ENCODE results near the gene BMP5. TPM values are rescaled to one million over a fixed set of nuclear protein-coding genes. Genes with fewer than 3 reads are reported as not detected.

The BMP5 gene
- total RNA-seq, 1 donor from 2014 or later = 0.83 TPM

DNA sequence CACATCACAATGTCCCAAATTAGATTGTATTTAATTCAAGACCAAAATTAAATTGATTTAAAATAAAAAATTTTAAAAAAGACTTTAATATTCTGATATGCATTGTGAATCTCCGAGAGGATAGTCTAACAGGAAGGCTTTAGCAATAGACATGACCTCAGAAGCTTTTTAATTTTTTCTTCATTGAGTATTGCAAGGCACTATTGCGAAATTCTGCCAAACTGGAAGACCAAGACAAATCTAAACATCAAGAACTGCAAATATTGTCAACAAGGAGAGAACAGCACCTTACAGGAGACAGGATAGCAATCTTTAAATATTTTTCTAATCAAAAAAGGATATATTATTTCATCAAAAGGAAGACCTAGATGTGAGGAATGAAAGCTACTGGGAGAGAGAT, 56.9 kb downstream of the BMP5 start:
- DNase-seq (ENCODE audit: low spot score) (no peak), ATAC-seq (no peak)

GRCh38 chr6:55812509-55812908, 62.9 kb downstream of the BMP5 start:
- ATAC-seq = no peak
- no peak for DNase-seq (ENCODE audit: low spot score)

- no peak for DNase-seq (ENCODE audit: low spot score)
- no peak for ATAC-seq
These were observed 64.3 kb downstream of the BMP5 start for GRCh38 chr6:55811074-55811473.

DNA sequence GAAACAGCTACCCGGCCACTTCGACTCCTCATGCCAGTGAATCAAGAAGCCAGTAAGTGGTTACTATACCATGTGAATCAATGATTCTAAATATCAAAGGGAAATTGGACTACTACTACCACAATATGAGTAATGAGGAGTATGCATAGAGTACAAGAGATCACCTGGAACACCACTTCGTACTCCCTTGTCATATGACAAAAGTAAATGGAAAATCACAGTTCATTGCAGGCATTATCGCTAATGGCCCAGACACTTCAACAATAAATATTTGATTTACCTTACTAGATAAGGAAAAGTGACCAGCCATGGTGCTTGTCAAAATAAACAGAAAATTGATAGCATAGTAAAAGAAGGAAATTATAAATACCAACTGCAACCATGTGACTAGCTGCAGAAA, 73.1 kb downstream of the BMP5 start:
- no peak for DNase-seq (ENCODE audit: low spot score)
- no peak for ATAC-seq

DNA sequence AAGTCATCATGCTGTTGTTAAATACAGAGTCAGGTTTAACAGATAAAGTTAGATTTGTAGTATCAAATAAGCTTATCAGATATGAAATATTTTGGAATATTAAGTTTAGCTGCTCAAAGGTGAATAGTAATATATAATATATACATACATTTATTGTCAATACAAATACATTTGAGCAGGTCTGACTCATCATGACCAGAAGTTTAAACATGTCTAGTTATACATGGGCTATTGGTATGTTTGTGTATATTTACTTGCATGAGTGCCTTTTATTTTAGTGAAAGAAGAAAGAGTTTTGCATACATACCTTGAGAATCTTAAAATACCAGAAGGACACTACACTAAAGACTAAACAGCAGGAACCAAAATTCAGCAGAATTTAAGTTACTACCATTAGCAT, 76.8 kb downstream of the BMP5 start:
- ATAC-seq (no peak), DNase-seq (ENCODE audit: low spot score) (no peak)

DNA sequence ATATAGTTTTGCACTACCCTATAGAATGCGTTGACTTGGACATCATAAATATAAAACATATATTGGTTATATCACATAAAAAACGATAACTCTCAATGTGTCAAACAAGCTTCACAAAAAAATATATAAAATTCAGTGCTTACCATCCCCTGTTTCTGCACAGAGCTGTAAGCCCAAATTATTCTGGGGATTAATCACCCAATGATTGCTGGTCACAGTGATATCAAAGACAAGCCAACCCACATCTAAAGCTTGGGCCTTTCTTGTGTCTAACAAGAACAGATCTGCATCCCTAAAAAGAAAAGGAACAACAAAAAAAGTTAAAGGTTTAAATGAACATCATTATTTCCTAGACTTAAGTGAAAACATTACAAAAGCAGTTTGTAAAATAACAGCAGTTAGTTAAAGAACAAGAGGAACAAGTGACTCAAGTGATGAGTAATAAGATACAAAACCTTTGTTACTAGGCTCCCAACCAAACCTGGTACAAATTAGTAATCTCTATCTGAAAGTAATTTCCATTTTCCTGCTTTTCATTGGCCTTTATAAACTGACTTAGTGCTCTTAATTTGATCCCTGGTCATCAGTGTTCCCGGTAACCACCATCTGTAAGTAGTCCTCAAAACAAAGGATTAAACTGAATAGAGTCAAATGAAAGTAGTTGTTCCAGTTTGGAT, 81.1 kb downstream of the BMP5 start:
- DNase-seq (ENCODE audit: low spot score) (no peak), ATAC-seq (no peak)

DNA sequence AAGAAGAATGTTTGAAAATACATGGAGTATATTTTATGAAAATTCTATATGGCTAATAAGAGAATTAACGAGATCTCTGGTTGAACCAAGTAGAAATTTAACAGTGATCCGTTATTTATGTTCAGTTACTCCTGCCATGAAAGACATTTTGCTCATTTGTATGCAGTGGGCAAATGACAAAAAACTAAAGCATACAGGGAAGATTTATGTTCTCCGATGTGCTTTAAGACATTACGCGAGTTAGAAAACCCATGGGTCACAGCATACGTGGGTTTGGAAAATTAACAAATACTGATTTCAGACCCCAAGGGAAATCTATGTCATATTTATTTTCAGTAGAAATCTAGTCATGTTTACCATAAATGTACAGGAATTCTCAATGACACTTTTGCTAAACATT, 90.1 kb downstream of the BMP5 start:
- DNase-seq (ENCODE audit: low spot score) = no peak
- no peak for ATAC-seq

DNA sequence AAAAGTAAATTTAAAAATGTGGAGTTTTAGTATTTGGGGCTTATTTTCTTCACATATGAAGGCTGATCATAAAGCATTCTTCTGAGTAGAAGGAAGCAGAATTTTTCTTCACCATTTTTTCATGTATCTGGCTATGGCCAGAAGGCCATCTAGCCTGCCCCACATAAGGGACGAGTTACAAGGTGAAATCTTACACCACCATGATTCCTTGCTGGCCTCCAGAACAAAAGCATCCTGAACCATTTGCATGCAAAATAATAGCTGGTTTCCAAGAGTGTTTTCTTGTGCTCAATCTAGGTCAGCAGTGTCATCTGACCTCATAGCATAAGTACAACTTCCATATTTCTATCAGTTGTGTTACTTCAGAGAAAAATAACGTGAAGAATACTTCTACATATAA, 93.1 kb downstream of the BMP5 start:
- DNase-seq (ENCODE audit: low spot score) (no peak), ATAC-seq (no peak)

GRCh38 chr6:55778705-55779104, 96.7 kb downstream of the BMP5 start:
- no peak for ATAC-seq
- DNase-seq (ENCODE audit: low spot score) = no peak

- no peak for ATAC-seq
These were observed 97.9 kb downstream of the BMP5 start for GRCh38 chr6:55777469-55777868.

DNA sequence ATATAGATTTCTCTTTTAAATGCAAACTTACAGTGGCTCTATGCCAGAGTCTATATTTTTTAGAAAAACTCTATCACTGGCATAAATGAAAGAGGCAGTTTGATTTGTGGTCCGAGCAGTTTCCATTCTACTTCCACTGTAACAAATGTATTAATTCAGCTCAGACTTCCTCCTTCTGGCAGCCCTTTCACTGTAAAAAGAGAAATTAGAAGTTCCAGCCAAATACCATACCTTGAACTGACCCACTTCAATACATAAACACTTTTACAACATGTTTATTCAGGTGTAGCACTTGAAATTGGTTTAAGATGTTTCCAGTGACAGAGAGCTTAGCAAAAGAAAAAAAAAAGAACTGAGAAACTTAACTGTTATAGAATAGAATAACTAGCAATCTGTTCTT, 99.3 kb downstream of the BMP5 start:
- ATAC-seq = no peak

More at GRCh38 chr6:55777469-55777868, 97.9 kb downstream of the BMP5 start:
- DNase-seq (ENCODE audit: low spot score) = no peak

GRCh38 chr6:55775029-55775318, 100.4 kb downstream of the BMP5 start:
- no peak for ATAC-seq
- DNase-seq (ENCODE audit: low spot score) = no peak

More for the DNA sequence above, 99.3 kb downstream of the BMP5 start:
- no peak for DNase-seq (ENCODE audit: low spot score)

GRCh38 chr6:55774286-55775028, 100.9 kb downstream of the BMP5 start:
- no peak for DNase-seq (ENCODE audit: low spot score)
- ATAC-seq = no peak

DNA sequence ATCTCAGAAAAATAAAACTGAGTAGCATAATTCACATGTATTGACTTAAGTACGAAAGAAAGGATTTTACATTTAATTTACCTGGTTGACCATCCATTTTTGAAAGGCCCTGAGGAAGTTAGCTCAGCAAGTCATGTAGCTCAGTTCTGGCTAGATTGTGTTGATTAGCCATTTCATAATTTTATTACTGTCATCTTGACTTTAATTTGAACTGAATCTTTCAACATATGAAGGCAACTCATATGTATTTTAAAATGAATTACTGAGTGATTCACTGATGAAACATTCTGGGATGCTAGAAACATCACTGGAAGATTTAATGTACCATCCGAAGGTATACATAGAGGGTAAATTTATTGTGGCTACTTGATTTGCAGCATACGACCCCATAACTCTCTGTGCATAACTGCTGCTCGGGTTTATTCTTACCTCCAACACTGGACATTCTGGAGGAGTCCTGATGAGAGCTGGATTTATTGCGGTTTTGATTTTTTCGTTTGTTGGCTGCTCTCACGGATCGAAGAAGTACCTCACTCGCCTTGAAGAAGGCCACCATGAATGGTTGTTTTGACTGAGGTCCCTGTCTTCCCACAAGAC, 101.7 kb downstream of the BMP5 start:
- no peak for DNase-seq (ENCODE audit: low spot score)
- no peak for ATAC-seq

DNA sequence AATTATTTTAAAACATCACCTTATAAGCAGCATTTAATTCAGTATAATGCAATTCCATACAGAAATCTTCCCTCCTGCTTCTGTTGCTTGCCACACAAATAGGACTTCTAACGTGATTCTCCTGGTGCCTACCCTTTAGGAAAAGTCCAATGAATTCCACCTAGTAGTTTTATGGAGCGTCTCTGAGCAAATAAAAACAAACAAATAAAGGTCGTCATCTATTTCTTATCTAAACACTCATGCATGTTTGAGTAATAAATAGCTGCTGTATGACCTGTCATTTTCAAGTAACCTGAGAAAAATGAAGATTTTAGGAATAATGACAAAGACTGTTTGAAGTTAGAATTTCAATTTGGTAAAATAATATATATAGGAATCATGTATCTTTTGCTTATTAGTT, 102.7 kb downstream of the BMP5 start:
- ATAC-seq (no peak), DNase-seq (ENCODE audit: low spot score) (no peak)

DNA sequence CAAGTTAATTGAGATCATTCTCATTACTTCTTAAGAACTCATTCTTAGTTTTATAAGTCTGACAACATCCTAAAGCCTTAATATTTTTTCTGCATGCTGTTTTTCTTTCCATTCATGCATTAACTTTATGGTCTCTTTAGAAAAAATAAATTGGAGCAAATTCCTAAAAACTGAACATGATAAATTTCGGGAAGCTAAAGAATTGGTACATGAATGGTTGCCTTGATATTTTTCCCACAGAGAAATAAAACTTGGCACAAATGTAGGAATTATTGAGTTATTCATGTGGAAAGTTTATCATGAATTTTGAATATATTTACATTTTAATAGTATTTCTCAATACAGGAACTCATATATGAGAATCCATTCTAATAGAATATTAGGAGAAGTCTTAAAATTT, 115.9 kb downstream of the BMP5 start:
- ATAC-seq (no peak), DNase-seq (ENCODE audit: low spot score) (no peak)

- DNase-seq (ENCODE audit: low spot score) (no peak), ATAC-seq (no peak)
These were observed 117.0 kb downstream of the BMP5 start for GRCh38 chr6:55758156-55758937.

- ATAC-seq (no peak), DNase-seq (ENCODE audit: low spot score) (no peak)
These were observed 118.8 kb downstream of the BMP5 start for GRCh38 chr6:55756531-55757031.

DNA sequence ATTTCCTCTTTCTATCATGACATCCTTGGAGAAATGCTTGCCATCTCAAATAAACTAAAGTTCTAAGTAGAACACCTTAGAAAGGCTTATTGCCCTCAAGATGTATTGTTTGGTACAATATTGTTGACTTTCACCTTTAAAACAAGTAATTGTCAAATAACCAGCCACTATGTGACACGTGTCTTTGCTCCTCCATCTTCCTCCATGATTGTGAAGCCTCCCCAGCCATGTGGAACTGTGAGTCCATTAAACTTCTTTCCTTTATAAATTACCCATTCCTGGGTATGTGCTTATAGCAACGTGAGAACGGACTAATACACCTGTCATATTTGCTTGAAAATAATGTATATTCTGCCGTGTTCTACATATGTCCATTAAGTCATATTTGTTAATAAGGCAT, 126.5 kb downstream of the BMP5 start:
- DNase-seq (ENCODE audit: low spot score) (no peak), ATAC-seq (no peak)

DNA sequence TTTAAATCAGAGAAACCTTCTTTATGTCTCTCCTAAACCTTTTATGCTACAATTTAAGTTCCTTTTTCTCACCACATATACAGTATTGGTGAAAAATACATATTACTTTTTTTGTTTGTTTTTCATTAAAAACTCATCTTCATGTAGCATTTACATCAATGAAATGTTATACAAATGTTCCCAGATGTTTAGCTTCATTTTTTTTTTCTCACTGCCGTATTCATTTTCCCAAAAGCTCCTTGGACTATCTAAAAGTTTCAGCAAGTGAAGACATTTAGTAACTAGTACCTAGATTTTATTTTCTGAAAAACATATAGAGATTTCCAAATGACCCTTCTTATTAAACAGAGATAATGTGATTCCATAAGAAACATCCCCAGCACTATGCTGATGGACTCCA, 128.9 kb downstream of the BMP5 start:
- DNase-seq (ENCODE audit: low spot score) (no peak), ATAC-seq (no peak)

DNA sequence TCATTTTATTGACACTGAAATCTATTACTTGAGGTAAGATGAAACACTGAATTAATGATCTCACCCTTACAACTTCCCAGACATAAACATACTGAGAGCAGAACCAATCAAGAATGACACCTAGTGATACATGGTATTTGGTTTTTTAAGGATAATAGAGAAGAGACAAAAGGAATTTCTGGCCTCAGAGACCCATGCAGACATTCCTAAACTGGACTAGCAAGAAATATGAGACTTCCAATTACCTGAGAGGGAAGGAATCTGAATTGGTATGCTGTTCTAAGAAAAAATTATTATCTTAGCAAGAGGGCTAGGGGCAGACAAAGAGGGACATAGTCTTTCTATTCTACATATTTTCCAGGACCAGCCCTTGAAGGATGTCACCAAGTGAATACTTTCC, 141.1 kb downstream of the BMP5 start:
- DNase-seq (ENCODE audit: low spot score) = no peak
- ATAC-seq = no peak

DNA sequence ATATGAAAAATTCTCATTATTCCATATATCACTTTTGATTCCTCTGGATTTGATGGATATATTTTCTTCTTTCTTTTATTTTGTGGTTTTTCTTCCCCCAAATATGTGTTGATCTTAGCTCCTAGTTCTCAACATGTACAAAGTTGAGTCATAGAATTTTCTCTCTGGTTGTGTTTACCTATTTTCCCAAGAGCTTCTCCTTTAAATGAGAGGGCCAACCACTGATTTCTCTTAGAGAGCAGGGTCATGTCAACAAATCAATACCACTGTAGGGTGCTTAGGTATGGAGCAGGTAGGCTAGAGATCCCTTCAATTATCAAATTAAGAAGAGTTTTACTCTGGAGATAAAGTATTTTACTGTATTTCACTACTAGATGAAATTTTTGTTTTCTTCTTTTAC, 145.7 kb downstream of the BMP5 start:
- ATAC-seq (no peak), DNase-seq (ENCODE audit: low spot score) (no peak)
